Heart left ventricle (tissue), 13 donors: ENCODE measurements around the gene SPEG.

Source experiments
- POLR2A ChIP-seq, 2 donors: fragments of 450-650 bp; IDR thresholded peaks; one replicate each; pipeline ENCODE4 v1.6.1; 2017; ENCODE audit warnings: antibody characterized with exemption in 2 of 2, mild to moderate bottlenecking in 2 of 2, moderate library complexity in 2 of 2
- TF ChIP-seq, protein P1 (sequence below), 12 donors: fragments of 200-600 bp; sonication (generic) in 4 of 12; IDR thresholded peaks; one replicate each; pipeline versions ENCODE4 v1.5.0 to v1.8.0; 2018 to 2022; ENCODE audit warnings: antibody characterized with exemption in 12 of 12, mild to moderate bottlenecking in 5 of 12
- donor health status: ischemic (EF 13 %, LVEDD 7.1; RV severe dilation, severe dysfunction).
- donor health status: DM: no; HTN: yes; CAD: no.
- donor health status: DM: no; HTN: no; CAD: no.
- donor health status: ischemic (EF 25% LVEDD 6.9; RV normal size, moderate dysfunction).
- donor health status: ischemic (EF 25% LVEDD 5.7; RV mildly dilated, moderate dysfunction).
- donor health status: ischemic (EF 35%, LVEDD 5.7; RV mildly dilated, moderate dysfunction).
- donor health status: nonischemic (EF 11% LVEDD 7.7; RV severe dilation, severe dysfunction).
- donor health status: DM: yes; HTN: yes; CAD: no.
- donor health status: PGD.
- donor health status: ischemic (EF 29% LVEDD 5.4; RV normal size, mild dysfunction).
- donor health status: nonischemic (EF 23%, LVEDD 6.1; RV moderate dilation, normal function).

DNA sequence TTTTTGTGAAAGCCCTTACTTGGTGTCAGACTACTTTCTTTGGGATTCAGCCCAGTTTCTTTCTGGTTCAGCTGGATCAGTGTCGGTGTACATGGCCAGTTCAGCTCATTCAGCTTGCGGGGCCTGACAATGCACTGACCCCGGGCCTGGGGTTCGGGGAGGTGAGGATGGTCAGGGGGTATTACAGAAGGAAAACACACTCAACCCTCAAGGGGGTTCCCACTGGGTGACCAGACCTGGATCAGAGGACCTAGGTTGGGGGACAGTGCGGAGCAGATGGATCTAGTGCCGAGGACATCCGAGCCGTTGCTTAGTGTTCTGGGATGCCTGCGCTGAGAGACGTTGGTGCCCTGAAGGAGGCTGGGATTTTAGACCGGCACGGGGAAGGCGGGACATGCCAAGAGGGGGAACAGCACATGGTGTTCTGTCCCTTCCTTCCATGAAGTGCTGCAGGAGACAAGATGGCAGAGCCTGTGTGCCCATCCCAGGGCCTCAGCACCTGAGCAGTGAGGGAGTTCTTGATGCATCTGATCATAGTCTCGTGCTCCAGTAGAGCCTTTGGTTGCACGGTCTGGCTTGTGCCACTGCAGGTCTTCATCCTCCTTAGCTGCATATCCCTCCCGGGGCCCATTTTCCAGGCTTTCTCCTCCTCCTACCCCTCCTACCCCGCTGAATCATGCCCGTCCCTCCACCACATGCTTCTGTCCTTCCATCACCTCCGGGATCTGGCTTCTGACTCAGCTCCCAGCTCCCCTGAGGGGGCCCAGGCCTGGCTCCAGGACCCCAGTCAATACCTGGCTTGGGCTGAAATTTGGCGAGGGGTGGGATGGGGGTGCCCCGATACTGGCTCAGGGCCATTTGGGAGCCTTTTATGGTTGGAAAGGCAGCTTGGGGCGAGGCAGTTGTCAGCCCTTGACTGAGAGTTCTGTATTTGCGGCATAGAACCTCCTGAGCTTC is 18.0 kb downstream of the SPEG start:
- TF ChIP-seq, protein P1, sequence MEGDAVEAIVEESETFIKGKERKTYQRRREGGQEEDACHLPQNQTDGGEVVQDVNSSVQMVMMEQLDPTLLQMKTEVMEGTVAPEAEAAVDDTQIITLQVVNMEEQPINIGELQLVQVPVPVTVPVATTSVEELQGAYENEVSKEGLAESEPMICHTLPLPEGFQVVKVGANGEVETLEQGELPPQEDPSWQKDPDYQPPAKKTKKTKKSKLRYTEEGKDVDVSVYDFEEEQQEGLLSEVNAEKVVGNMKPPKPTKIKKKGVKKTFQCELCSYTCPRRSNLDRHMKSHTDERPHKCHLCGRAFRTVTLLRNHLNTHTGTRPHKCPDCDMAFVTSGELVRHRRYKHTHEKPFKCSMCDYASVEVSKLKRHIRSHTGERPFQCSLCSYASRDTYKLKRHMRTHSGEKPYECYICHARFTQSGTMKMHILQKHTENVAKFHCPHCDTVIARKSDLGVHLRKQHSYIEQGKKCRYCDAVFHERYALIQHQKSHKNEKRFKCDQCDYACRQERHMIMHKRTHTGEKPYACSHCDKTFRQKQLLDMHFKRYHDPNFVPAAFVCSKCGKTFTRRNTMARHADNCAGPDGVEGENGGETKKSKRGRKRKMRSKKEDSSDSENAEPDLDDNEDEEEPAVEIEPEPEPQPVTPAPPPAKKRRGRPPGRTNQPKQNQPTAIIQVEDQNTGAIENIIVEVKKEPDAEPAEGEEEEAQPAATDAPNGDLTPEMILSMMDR (IDR thresholded peaks at IDR 0.05), result no peak
- TF ChIP-seq POLR2A (IDR thresholded peaks at IDR 0.05), result no peak
